Right lobe of liver (tissue), 6 donors: ENCODE measurements around the gene SLC34A3. TPM values are rescaled to one million over a fixed set of nuclear protein-coding genes. Genes with fewer than 3 reads are reported as not detected.

Source experiments
- ATAC-seq, 4 donors: fragments of 200-7000 bp; cut with Tn5 transposase; one replicate each; pipeline ENCODE4 v1.9.1; 2020; ENCODE audit warnings: mild to moderate bottlenecking in 4 of 4, moderate library complexity in 4 of 4
- DNase-seq, 3 donors: peaks; one replicate each; pipeline ENCODE4 v3.0.0-alpha.2; 2020
- H3K27ac ChIP-seq, 3 donors: fragments of 200-600 bp; one replicate each; pipeline ENCODE4 v1.8.0; 2022
- H3K27me3 ChIP-seq, 2 donors: fragments of 200-600 bp; one replicate each; pipeline ENCODE4 v1.8.0; 2022
- H3K36me3 ChIP-seq, 4 donors: fragments of 200-600 bp; sonication (generic) in 1 of 4; one replicate each; pipeline versions ENCODE4 v1.5.1 to v1.8.0; 2017 to 2022; ENCODE audit warnings: control low read depth in 1 of 4
- H3K4me1 ChIP-seq, 4 donors: fragments of 200-600 bp; sonication (generic) in 1 of 4; one replicate each; pipeline versions ENCODE4 v1.5.1 to v1.8.0; 2017 to 2022; ENCODE audit warnings: control low read depth in 1 of 4
- H3K4me3 ChIP-seq, 3 donors: fragments of 200-600 bp; one replicate each; pipeline ENCODE4 v1.8.0; 2022
- H3K9me3 ChIP-seq, 4 donors: fragments of 200-600 bp; sonication (generic) in 1 of 4; one replicate each; pipeline versions ENCODE4 v1.5.1 to v1.8.0; 2017 to 2022; ENCODE audit warnings: control low read depth in 1 of 4
- CTCF ChIP-seq, 4 donors: fragments of 200-600 bp in 3 of 4; fragments of 450-650 bp in 1 of 4; IDR thresholded peaks; one replicate each; pipeline versions ENCODE4 v1.5.1 to v1.8.0; 2016 to 2022; ENCODE audit warnings: antibody characterized with exemption in 4 of 4, mild to moderate bottlenecking in 2 of 4
- POLR2A ChIP-seq: fragments of 450-650 bp; IDR thresholded peaks from one replicate; pipeline ENCODE4 v1.6.1; 2017; ENCODE audit warnings: antibody characterized with exemption, mild to moderate bottlenecking
- WGBS: methylation state at CpG from one replicate; pipeline ENCODE4 v1.1.6; 2018; ENCODE audit warnings: low coverage, low lambda C conversion rate; ENCODE audit not compliant: insufficient coverage; ENCODE audit errors: missing lambda C conversion rate; 5-methylcytosine and 5-hydroxymethylcytosine counted together
- intact Hi-C, 2 donors: fragments of 100-400 bp; cut with DNase I; formaldehyde crosslinking; loops; one replicate each; pipeline versions ENCODE4 v1.11.2 to v1.14.1; 2022
- total RNA-seq, 6 experiments: library from RNA; depleted of rRNA in 2 of 6; stranded (reverse); fragments of >200 nt in 2 of 6; fragmentation: NEBNext Ultra II Directional in 3 of 6; extraction: Animal tissue kit (Norgen Biotek cat#: 25700) in 3 of 6; gene quantifications; one replicate each; pipeline versions ENCODE4 v1.1.0 to v1.2.4, GENCODE V29; 2016 to 2023
- donor health status: DM: no; HTN: yes; CAD: no.
- donor health status: DM: no; HTN: no; CAD: no.
- donor health status: DM: no; HTN: no; CAD: no.
- donor health status: DM: no; HTN: yes; CAD: no.
- donor health status: DM: no; HTN: yes; CAD: no.

Gene SLC34A3
- total RNA-seq, 6 experiments from 2014 or later: not detected

- Histone ChIP-seq H3K4me3 (no peak overlapping the region), H3K4me1 (no peaks in the 10 kb centered on the region), H3K36me3 (no peaks in the 10 kb centered on the region), H3K27me3 (no peaks in the 10 kb centered on the region), H3K9me3 (no peaks in the 10 kb centered on the region), H3K27ac (no peak overlapping the region)
- 83% methylated on average over 7 of the region's 39 CpGs for WGBS
- ATAC-seq: no peak
- intact Hi-C loops: no loop called here
- no peak for TF ChIP-seq CTCF (IDR thresholded peaks at IDR 0.05)
- TF ChIP-seq POLR2A: no peak
- DNase-seq: peak in 1 of 3 donors; percentile 45
Observed at GRCh38 chr9:137281345-137282116, 50.8 kb downstream of the SLC34A3 start.

Other genes starting within 250 kb of the SLC34A3 start
- not detected for gene LCNL1, start 247.9 kb upstream of the SLC34A3 start, total RNA-seq
- gene PAXX, start 238.5 kb upstream of the SLC34A3 start, total RNA-seq: 10 to 100 TPM; 13.8 to 34.5 (median 23.3) TPM
- under 1 TPM in 2 of 6 experiments, not detected in 4; 0.37 to 0.51 TPM for gene CLIC3, start 234.3 kb upstream of the SLC34A3 start, total RNA-seq
- gene ABCA2, start 202.7 kb upstream of the SLC34A3 start, total RNA-seq: 10 to 100 TPM; 23.7 to 49.2 (median 34.2) TPM
- gene FUT7, start 198.8 kb upstream of the SLC34A3 start, total RNA-seq: under 1 TPM in 2 of 6 experiments, not detected in 4; 0.12 to 0.13 TPM
- 10 to 100 TPM in 5 of 6 experiments, 1 to 10 TPM in 1; 9.3 to 14.9 (median 12.2) TPM for gene NPDC1, start 184.7 kb upstream of the SLC34A3 start, total RNA-seq
- 1 to 10 TPM in 2 of 6 experiments, under 1 TPM in 4; 0.50 to 2.1 (median 0.80) TPM for gene ENTPD2, start 176.8 kb upstream of the SLC34A3 start, total RNA-seq
- gene SAPCD2, start 160.3 kb upstream of the SLC34A3 start, total RNA-seq: under 1 TPM in 5 of 6 experiments, not detected in 1; 0.05 to 0.43 (median 0.22) TPM
- 1 to 10 TPM; 1.3 to 4.9 (median 1.9) TPM for gene UAP1L1, start 153.4 kb upstream of the SLC34A3 start, total RNA-seq
- 10 to 100 TPM; 24.0 to 39.1 (median 28.8) TPM for gene MAN1B1, start 143.9 kb upstream of the SLC34A3 start, total RNA-seq
- gene DPP7, start 116.2 kb upstream of the SLC34A3 start, total RNA-seq: 10 to 100 TPM; 62.2 to 86.2 (median 66.2) TPM
- gene GRIN1, start 91.7 kb upstream of the SLC34A3 start, total RNA-seq: not detected
- under 1 TPM in 2 of 6 experiments, not detected in 4; 0.17 to 0.18 TPM for gene LRRC26, start 60.9 kb upstream of the SLC34A3 start, total RNA-seq
- not detected for gene TMEM210, start 58.8 kb upstream of the SLC34A3 start, total RNA-seq
- gene ANAPC2, start 42.3 kb upstream of the SLC34A3 start, total RNA-seq: 10 to 100 TPM; 16.1 to 36.5 (median 27.9) TPM
- gene SSNA1, start 42.2 kb upstream of the SLC34A3 start, total RNA-seq: 10 to 100 TPM; 21.5 to 53.3 (median 25.5) TPM
- 10 to 100 TPM; 12.1 to 28.9 (median 18.1) TPM for gene TPRN, start 30.2 kb upstream of the SLC34A3 start, total RNA-seq
- gene TMEM203, start 25.3 kb upstream of the SLC34A3 start, total RNA-seq: 10 to 100 TPM; 17.7 to 28.0 (median 23.9) TPM
- gene NDOR1, start 25.2 kb upstream of the SLC34A3 start, total RNA-seq: 1 to 10 TPM; 4.7 to 9.6 (median 7.4) TPM
- 10 to 100 TPM in 1 of 6 experiments, 1 to 10 TPM in 5; 3.5 to 12.2 (median 4.5) TPM for gene RNF208, start 8.7 kb upstream of the SLC34A3 start, total RNA-seq
- 1 to 10 TPM in 1 of 6 experiments, under 1 TPM in 4, not detected in 1; 0.20 to 1.2 (median 0.31) TPM for gene CYSRT1, start 5.7 kb upstream of the SLC34A3 start, total RNA-seq
- gene RNF224, start 3.4 kb upstream of the SLC34A3 start, total RNA-seq: not detected
- gene TUBB4B, start 10.4 kb downstream of the SLC34A3 start, total RNA-seq: 100 to 1,000 TPM in 5 of 6 experiments, 10 to 100 TPM in 1; 88.4 to 274 (median 124) TPM
- not detected for gene STPG3, start 20.4 kb downstream of the SLC34A3 start, total RNA-seq
- gene NELFB, start 24.4 kb downstream of the SLC34A3 start, total RNA-seq: 10 to 100 TPM; 15.6 to 21.6 (median 20.1) TPM
- gene TOR4A, start 46.8 kb downstream of the SLC34A3 start, total RNA-seq: 1 to 10 TPM; 2.2 to 4.9 (median 3.7) TPM
- gene NRARP, start 71.4 kb downstream of the SLC34A3 start, total RNA-seq: 1 to 10 TPM in 3 of 6 experiments, under 1 TPM in 3; 0.57 to 2.3 (median 0.98) TPM
- gene EXD3, start 192.3 kb downstream of the SLC34A3 start, total RNA-seq: 10 to 100 TPM in 3 of 6 experiments, 1 to 10 TPM in 3; 3.3 to 14.4 (median 10.6) TPM
- gene NOXA1, start 192.5 kb downstream of the SLC34A3 start, total RNA-seq: 1 to 10 TPM; 4.7 to 8.0 (median 5.7) TPM
- 10 to 100 TPM in 2 of 6 experiments, 1 to 10 TPM in 4; 3.3 to 11.5 (median 7.5) TPM for gene ENTPD8, start 210.5 kb downstream of the SLC34A3 start, total RNA-seq
- gene NSMF, start 228.4 kb downstream of the SLC34A3 start, total RNA-seq: 10 to 100 TPM; 15.6 to 55.4 (median 20.1) TPM